Stimulated activated CD8-positive, alpha-beta memory T cell treated with anti-CD3 and anti-CD28 coated beads, Interleukin-15, amount 100 ng/mL, for 4 hours (primary cell): ENCODE data around the gene CBR1.

Experiments used
- DNase-seq, 2 donors: peaks; one replicate each; pipeline ENCODE4 v3.0.0-alpha.2; 2020; ENCODE audit warnings: low read depth in 2 of 2

CBR1 gene

DNA sequence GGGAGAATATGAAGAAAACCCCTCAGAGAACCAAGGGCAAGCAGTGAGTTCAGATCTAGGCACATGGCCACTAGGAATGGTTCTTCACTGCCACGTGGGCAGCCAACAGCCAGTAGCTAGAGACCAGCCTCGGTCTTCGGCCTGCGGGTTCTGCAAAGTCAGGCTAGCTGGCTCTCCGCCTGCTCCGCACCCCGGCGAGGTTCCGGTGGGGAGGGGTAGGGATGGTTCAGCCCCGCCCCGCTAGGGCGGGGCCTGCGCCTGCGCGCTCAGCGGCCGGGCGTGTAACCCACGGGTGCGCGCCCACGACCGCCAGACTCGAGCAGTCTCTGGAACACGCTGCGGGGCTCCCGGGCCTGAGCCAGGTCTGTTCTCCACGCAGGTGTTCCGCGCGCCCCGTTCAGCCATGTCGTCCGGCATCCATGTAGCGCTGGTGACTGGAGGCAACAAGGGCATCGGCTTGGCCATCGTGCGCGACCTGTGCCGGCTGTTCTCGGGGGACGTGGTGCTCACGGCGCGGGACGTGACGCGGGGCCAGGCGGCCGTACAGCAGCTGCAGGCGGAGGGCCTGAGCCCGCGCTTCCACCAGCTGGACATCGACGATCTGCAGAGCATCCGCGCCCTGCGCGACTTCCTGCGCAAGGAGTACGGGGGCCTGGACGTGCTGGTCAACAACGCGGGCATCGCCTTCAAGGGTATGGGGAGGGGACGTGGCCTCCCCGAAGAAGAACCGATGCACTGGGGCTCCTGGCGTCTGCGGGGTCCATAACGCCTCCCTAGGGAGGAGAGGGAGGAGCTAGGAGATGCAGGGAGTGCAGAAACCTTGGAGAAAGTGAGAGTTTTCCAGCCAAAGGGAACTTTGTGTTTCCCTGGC, at the start of gene CBR1:
TSS of gene CBR1 (plus strand) at position 312 of the 871 bp plus-strand sequence. CDS start at position 404, 92 bp downstream.
- peak; percentile 76 to 78 for DNase-seq

GRCh38 chr21:36021251-36021837, 48.5 kb upstream of the CBR1 start:
- DNase-seq: no peak

DNA sequence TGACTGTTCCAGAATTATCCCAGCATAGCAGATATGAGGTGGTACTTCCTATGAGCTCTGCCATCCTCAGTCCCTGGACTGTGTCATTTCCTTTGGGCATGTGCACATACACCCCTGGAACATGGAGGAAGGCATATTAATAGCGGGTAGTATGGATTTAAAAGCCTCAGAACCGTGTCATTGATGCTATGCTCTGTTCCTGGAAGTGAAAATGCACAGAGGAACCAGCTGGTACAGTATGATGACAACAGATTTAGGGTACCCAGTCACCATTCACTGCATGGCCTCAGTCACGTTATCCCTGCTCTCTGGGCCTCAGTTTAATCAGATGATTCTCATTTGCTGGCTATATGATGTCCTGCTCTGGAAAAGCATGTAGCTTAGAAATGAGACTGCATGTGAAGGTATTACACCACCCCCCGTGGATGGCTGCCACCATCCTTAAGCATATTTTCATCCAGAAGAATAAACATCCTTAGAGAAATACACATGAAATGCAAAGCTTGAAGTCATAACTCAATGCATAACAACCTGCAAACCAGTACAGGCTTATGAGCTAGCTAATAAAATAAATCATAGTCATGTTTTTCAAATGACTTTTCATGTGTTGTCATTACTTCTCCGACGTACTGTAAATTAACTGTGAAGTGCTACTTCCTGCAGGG, 47.3 kb upstream of the CBR1 start:
- no peak for DNase-seq

- DNase-seq: no peak
Observed at GRCh38 chr21:36023092-36023480, 46.7 kb upstream of the CBR1 start.

DNA sequence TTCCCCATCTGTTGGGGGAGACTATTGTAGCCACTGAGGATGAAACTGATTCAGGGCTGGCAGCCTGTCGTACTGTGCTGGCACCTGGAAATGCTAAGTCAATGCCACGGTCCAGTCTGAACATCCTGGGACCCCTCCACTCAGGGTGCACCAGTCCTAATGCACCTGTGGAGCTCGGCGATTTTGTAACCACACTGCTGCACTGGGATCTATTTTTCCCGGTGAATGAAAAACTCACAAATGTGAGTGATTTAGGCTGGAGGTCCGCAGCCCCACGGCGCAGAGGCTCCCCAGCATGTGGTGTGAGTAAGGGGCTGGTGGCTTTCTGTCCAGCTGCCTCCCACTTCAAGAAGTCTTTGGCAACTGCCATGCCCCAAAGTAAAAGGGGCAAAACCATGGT, 45.0 kb upstream of the CBR1 start:
- no peak for DNase-seq

DNA sequence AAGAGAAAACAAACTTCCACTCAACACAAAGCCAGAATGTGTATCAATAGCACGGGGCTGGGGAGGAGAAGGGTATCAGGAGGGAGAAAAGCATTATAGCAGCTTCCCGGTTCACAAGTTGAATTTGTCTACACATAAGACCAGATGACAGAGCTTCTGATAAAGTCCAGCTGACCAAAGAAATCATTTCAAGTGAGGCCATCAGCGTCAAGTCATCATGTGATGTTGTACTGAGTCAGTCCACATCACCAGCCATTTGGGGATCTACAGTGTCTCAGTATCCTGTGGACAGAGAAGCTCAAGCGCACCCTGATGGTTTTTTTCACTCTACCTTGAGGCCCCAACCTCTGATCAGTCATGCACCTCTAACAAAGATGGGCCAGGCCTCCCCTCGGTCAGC, 42.5 kb upstream of the CBR1 start:
- no peak for DNase-seq

GRCh38 chr21:36028127-36029069, 41.4 kb upstream of the CBR1 start:
- peak; percentile 28 to 41 for DNase-seq

GRCh38 chr21:36029309-36029708, 40.5 kb upstream of the CBR1 start:
- no peak for DNase-seq

DNA sequence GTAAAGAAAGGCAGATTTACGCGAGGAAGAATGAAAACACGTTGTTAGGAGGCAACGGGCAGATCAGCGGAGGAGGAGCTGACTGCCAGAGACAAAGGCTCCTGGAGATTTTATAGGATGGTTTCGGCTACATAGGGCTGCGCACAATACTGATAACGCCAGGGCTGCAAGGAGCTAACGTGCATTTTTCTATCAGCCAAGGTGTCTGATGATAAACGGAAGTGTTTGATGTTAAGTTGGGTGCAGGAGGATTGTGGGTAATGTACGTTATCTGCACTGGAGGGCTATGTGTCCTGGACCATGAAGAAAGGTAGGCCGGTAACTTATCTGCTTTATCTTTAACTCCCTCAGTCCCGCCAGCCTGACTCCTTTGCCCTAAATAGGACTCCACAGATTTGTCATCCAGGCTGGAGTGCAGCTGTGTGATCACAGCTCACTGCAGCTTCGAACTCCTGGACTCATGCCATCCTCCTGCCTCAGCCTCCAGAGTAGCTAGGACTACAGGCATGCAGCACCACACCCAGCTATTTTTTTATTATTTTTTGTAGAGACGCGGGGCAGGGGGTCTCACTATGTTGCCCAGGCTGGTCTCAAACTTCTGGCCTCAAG, 39.1 kb upstream of the CBR1 start:
- no peak for DNase-seq

GRCh38 chr21:36032647-36033406, 37.0 kb upstream of the CBR1 start:
- no peak for DNase-seq

- DNase-seq: no peak
Observed at GRCh38 chr21:36034211-36034913, 35.5 kb upstream of the CBR1 start.

GRCh38 chr21:36035381-36035791, 34.4 kb upstream of the CBR1 start:
- DNase-seq: no peak

DNA sequence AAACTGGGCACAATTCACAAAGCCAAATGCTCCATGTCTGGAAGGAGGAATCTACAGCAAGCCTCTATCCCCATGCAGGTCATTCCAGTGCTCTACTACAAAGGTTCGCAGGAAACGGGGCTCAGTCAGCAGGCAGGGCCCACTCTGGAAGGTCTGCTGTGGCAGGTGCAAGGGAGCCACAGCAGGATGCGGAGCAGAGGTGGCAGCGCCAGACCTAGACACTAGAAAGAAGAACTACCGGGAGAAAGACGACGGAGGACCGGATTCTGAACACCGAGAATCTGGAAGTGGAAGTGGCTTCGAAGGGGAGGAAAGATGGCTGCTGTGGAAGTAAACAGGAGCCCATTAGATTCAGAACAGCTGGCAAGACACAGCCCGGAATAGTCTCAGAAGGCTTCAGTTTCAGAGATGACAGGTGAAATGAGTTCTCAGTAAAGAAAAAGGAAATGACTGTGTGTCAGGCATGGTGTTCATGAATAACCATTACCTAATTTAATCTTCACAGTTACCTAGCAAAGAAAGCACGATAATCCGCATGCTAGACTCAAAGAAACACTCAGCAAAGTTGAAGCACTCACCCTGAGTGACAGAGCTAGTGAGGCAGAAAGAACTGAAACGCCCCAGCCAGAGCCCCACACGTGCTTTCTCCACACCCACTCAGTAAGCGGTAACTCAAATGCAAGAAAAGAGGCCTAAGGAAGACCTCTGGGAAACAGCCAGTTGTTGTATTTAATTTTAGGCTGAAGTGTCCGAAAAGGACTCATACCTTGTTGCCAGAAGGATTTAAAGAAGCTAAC, 30.9 kb upstream of the CBR1 start:
- DNase-seq: no peak

GRCh38 chr21:36039861-36040260, 30.0 kb upstream of the CBR1 start:
- DNase-seq: no peak

GRCh38 chr21:36040389-36040788, 29.4 kb upstream of the CBR1 start:
- no peak for DNase-seq

GRCh38 chr21:36041910-36042309, 27.9 kb upstream of the CBR1 start:
- DNase-seq: no peak

DNA sequence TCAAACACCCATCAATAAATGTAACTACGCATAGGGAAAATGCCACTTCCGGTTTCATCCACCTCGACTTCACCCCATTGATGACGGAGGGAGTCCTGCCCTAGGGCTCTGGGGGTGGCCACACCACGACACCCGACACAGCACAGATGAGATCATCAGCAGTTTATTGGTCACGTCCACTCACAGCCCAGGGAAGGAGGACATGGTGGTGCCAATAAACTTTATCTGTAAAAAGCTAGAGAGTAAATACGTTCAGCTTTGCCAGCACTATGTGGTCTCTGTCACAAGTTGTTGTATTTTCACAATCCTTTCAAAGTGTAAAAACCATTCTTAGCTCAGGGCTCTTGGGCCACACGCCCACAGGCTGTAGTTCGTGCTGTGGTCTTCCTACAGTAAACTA, 25.8 kb upstream of the CBR1 start:
- DNase-seq: no peak

DNA sequence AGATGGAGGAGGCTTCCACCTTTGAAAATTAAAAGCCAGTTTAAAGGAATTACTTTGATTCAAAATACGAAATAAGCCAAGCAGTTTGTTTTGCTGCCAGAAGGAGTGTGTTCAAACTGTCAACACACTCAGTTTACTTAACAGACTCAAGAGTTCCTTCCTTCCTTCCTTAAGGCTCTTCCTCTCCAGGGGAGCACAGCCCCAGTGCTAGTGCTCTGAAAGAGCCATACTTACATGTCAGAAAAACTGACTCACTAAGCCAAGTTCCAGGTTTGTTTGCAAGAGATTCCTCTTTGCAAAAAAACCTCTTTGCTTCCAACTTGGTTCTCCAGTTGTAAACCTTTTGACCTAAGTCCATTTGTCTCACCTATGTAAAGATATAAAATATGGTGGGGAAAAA, 23.8 kb upstream of the CBR1 start:
- DNase-seq: no peak

GRCh38 chr21:36047139-36047538, 22.7 kb upstream of the CBR1 start:
- DNase-seq: no peak
